Spleen (tissue), 11 donors: ENCODE results near the gene ZNF766. TPM values are rescaled to one million over a fixed set of nuclear protein-coding genes. Genes with fewer than 3 reads are reported as not detected.

ENCODE experiments used
- DNase-seq: peaks from one replicate; pipeline ENCODE4 v3.0.0-alpha.2; 2020
- H3K27ac ChIP-seq, 8 donors: fragments of 200-600 bp; sonication (generic) in 7 of 8; 1 replicate in 4 of 8; 2 replicates in 4 of 8; pipeline versions ENCODE4 v1.5.0 to v1.8.0; 2016 to 2021; ENCODE audit warnings: inconsistent platforms in 4 of 8, mild to moderate bottlenecking in 4 of 8, moderate library complexity in 1 of 8
- H3K27me3 ChIP-seq, 7 donors: fragments of 200-600 bp; sonication (generic) in 6 of 7; replicated peaks in 1 of 7; 1 replicate in 4 of 7; 2 replicates in 3 of 7; pipeline versions ENCODE4 v1.5.0 to v1.8.0; 2016 to 2021; ENCODE audit warnings: inconsistent platforms in 3 of 7, mild to moderate bottlenecking in 1 of 7
- H3K36me3 ChIP-seq, 6 donors: fragments of 200-600 bp; sonication (generic) in 5 of 6; 1 replicate in 4 of 6; 2 replicates in 2 of 6; pipeline versions ENCODE4 v1.5.0 to v1.8.0; 2016 to 2021; ENCODE audit warnings: inconsistent platforms in 2 of 6
- H3K4me1 ChIP-seq, 6 donors: fragments of 200-600 bp; sonication (generic) in 5 of 6; 1 replicate in 3 of 6; 2 replicates in 3 of 6; pipeline versions ENCODE4 v1.5.0 to v1.8.0; 2016 to 2021; ENCODE audit warnings: inconsistent platforms in 3 of 6
- H3K4me3 ChIP-seq, 8 donors: fragments of 200-600 bp; sonication (generic) in 7 of 8; 1 replicate in 4 of 8; 2 replicates in 4 of 8; pipeline versions ENCODE4 v1.5.0 to v1.8.0; 2016 to 2021; ENCODE audit warnings: inconsistent platforms in 4 of 8, mild to moderate bottlenecking in 4 of 8, moderate library complexity in 2 of 8
- H3K9me3 ChIP-seq, 8 donors: fragments of 200-600 bp; sonication (generic) in 7 of 8; 1 replicate in 4 of 8; 2 replicates in 4 of 8; pipeline versions ENCODE4 v1.5.0 to v1.8.0; 2016 to 2021; ENCODE audit warnings: inconsistent platforms in 4 of 8
- CTCF ChIP-seq, 11 experiments: fragments of 200-600 bp in 7 of 11; fragments of 450-650 bp in 4 of 11; sonication (generic) in 4 of 11; IDR thresholded peaks in 8 of 11; conservative IDR thresholded peaks in 3 of 11; 1 replicate in 7 of 11; 2 replicates in 4 of 11; pipeline versions ENCODE4 v1.4.0 to v1.8.0; 2016 to 2021; ENCODE audit warnings: antibody characterized with exemption in 11 of 11, inconsistent platforms in 4 of 11, mild to moderate bottlenecking in 1 of 11
- POLR2A ChIP-seq, 3 donors: fragments of 450-650 bp; IDR thresholded peaks; one replicate each; pipeline ENCODE4 v1.5.1; 2017; ENCODE audit warnings: antibody characterized with exemption in 3 of 3, mild to moderate bottlenecking in 1 of 3
- POLR2AphosphoS5 ChIP-seq, 3 donors: sonication (generic); formaldehyde crosslinking; IDR thresholded peaks; one replicate each; pipeline ENCODE4 v1.5.1; 2017; ENCODE audit warnings: antibody characterized with exemption in 3 of 3
- WGBS, 5 donors: extraction: QIAGEN DNeasy Blood & Tissue Kit in 3 of 5; methylation state at CpG; one replicate each; pipeline versions ENCODE4 v1.1.5 to v1.1.7; 2013 to 2018; 5-methylcytosine and 5-hydroxymethylcytosine counted together
- intact Hi-C: fragments of 100-400 bp; cut with DNase I; formaldehyde crosslinking; loops from one replicate; pipeline ENCODE4 v1.15.0; 2023; ENCODE audit warnings: low total_unique reads
- polyA plus RNA-seq, 3 donors: library from polyadenylated mRNA; stranded (reverse); fragments of 200-250 nt; gene quantifications; one replicate each; pipeline ENCODE4 v1.2.1, GENCODE V29; 2013
- total RNA-seq, 7 donors: library from RNA; depleted of rRNA in 3 of 7; stranded (reverse); fragments of >200 nt in 3 of 7; fragmentation: NEBNext Ultra II Directional in 4 of 7; extraction: Animal tissue kit (Norgen Biotek cat#: 25700) in 4 of 7; gene quantifications; one replicate each; pipeline versions ENCODE4 v1.1.0 to v1.2.1, GENCODE V29; 2016 to 2021
- donor health status: healthy with polysubstance abuse.
- donor health status: DM: no; HTN: no; CAD: no; lungs with moderate emphysema.
- donor health status: DM: no; HTN: no; CAD: no.
- donor health status: Bipolar disorder and iron deficiency.
- donor health status: healthy.
- donor health status: DM: no; HTN: no; CAD: no.
- donor health status: DM: yes; HTN: yes; CAD: no.

ZNF766 gene
- total and polyA plus RNA-seq, 10 donors: 4.2 to 24.9 (median 14.4) TPM

- no peaks in the 10 kb centered on the region for H3K27me3 ChIP-seq
- H3K4me1 ChIP-seq: no peaks in the 10 kb centered on the region
- 87 to 94% (median 93%) methylated on average over 5 to 7 of the region's 7 CpGs for WGBS, 5 donors
- H3K27ac ChIP-seq: no peak overlapping the region
- no peaks in the 10 kb centered on the region for H3K9me3 ChIP-seq
- DNase-seq: no peak
- H3K4me3 ChIP-seq: no peak overlapping the region
- TF ChIP-seq POLR2A (IDR thresholded peaks at IDR 0.05): no peak
- no peak for TF ChIP-seq POLR2AphosphoS5 (IDR thresholded peaks at IDR 0.05)
- no peak for TF ChIP-seq CTCF (IDR thresholded peaks at IDR 0.05 in 8 of 11, conservative IDR thresholded peaks at IDR 0.05 in 3 of 11)
- H3K36me3 ChIP-seq: peaks cover 17 to 100% (median 100%) of the 10 kb centered on the region in 6 donors
- intact Hi-C loops: no loop called here
Observed at GRCh38 chr19:52221831-52222375, 47.5 kb upstream of the ZNF766 start.

GRCh38 chr19:52224211-52224610 is 45.2 kb upstream of the ZNF766 start:
- Histone ChIP-seq H3K4me1 (no peaks in the 10 kb centered on the region), H3K27me3 (no peaks in the 10 kb centered on the region), H3K4me3 (no peak overlapping the region), H3K27ac (no peak overlapping the region), H3K36me3 (peaks cover 17 to 100% (median 99%) of the 10 kb centered on the region in 6 donors), H3K9me3 (no peaks in the 10 kb centered on the region)
- no peak for DNase-seq
- intact Hi-C loops: no loop called here
- no peak for TF ChIP-seq POLR2A (IDR thresholded peaks at IDR 0.05)
- TF ChIP-seq POLR2AphosphoS5 (IDR thresholded peaks at IDR 0.05): no peak
- no peak for TF ChIP-seq CTCF (IDR thresholded peaks at IDR 0.05 in 8 of 11, conservative IDR thresholded peaks at IDR 0.05 in 3 of 11)
- 92 to 96% (median 93%) methylated on average over 5 of the region's 5 CpGs for WGBS, 5 donors

GRCh38 chr19:52226652-52227051 is 42.7 kb upstream of the ZNF766 start:
- no peaks in the 10 kb centered on the region for H3K9me3 ChIP-seq
- DNase-seq: no peak
- H3K4me1 ChIP-seq: no peaks in the 10 kb centered on the region
- peaks cover 7 to 96% (median 74%) of the 10 kb centered on the region in 6 donors for H3K36me3 ChIP-seq
- TF ChIP-seq CTCF (IDR thresholded peaks at IDR 0.05 in 8 of 11, conservative IDR thresholded peaks at IDR 0.05 in 3 of 11) (no peak), POLR2AphosphoS5 (IDR thresholded peaks at IDR 0.05) (no peak), POLR2A (IDR thresholded peaks at IDR 0.05) (no peak)
- no peaks in the 10 kb centered on the region for H3K27me3 ChIP-seq
- H3K27ac ChIP-seq: no peak overlapping the region
- no peak overlapping the region for H3K4me3 ChIP-seq
- intact Hi-C loops: no loop called here
- WGBS, 5 donors: 73 to 91% (median 87%) methylated on average over 4 of the region's 4 CpGs

- peaks cover 0 to 89% (median 67%) of the 10 kb centered on the region in 6 donors for H3K36me3 ChIP-seq
- 82 to 88% (median 84%) methylated on average over 10 of the region's 10 CpGs for WGBS, 5 donors
- no peaks in the 10 kb centered on the region for H3K4me1 ChIP-seq
- intact Hi-C loops: no loop called here
- no peak overlapping the region for H3K4me3 ChIP-seq
- no peak for TF ChIP-seq CTCF (IDR thresholded peaks at IDR 0.05 in 8 of 11, conservative IDR thresholded peaks at IDR 0.05 in 3 of 11)
- TF ChIP-seq POLR2A (IDR thresholded peaks at IDR 0.05): no peak
- TF ChIP-seq POLR2AphosphoS5 (IDR thresholded peaks at IDR 0.05): no peak
- no peaks in the 10 kb centered on the region for H3K27me3 ChIP-seq
- no peak for DNase-seq
- H3K9me3 ChIP-seq: no peaks in the 10 kb centered on the region
- H3K27ac ChIP-seq: no peak overlapping the region
Observed at GRCh38 chr19:52227196-52227940, 42.0 kb upstream of the ZNF766 start.
